Astrocyte (in vitro differentiated cells and primary cell): ENCODE measurements around the gene RNF223. TPM values are rescaled to one million over a fixed set of nuclear protein-coding genes. Genes with fewer than 3 reads are reported as not detected.

Source experiments
- DNase-seq: peaks from one replicate; pipeline ENCODE4 v3.0.0-alpha.2; 2010; ENCODE audit warnings: low read depth
- FAIRE-seq: peaks from 2 replicates; lab custom pipeline; 2011; peaks lifted over from hg19 to GRCh38; lab: Jason Lieb, UNC
- H2AFZ ChIP-seq: 2 replicates; pipeline ENCODE4 v1.6.0; 2012; ENCODE audit warnings: low read depth, low read length, inconsistent platforms
- H3K27ac ChIP-seq: 2 replicates; pipeline ENCODE4 v1.5.1; 2011; ENCODE audit warnings: low read depth, low read length, inconsistent platforms
- H3K27me3 ChIP-seq: 2 replicates; pipeline ENCODE4 v1.6.0; 2011; ENCODE audit warnings: low read length, inconsistent platforms; ENCODE audit not compliant: insufficient read depth
- H3K36me3 ChIP-seq: 2 replicates; pipeline ENCODE4 v1.5.1; 2011; ENCODE audit warnings: low read length, inconsistent platforms; ENCODE audit not compliant: insufficient read depth
- H3K4me1 ChIP-seq: 2 replicates; pipeline ENCODE4 v1.5.1; 2011; ENCODE audit warnings: low read length, inconsistent platforms; ENCODE audit not compliant: insufficient read depth
- H3K4me2 ChIP-seq: 2 replicates; pipeline ENCODE4 v1.6.0; 2012; ENCODE audit warnings: low read length, inconsistent platforms
- H3K4me3 ChIP-seq: 2 replicates; pipeline ENCODE4 v1.5.1; 2011; ENCODE audit warnings: low read depth, mild to moderate bottlenecking, low read length, inconsistent platforms; ENCODE audit not compliant: insufficient read depth
- H3K79me2 ChIP-seq: 2 replicates; pipeline ENCODE4 v1.6.0; 2012; ENCODE audit warnings: mild to moderate bottlenecking, low read length, inconsistent platforms; ENCODE audit not compliant: insufficient read depth
- H3K9ac ChIP-seq: 2 replicates; pipeline ENCODE4 v1.6.0; 2012; ENCODE audit warnings: mild to moderate bottlenecking, low read length, inconsistent platforms
- H3K9me3 ChIP-seq: 2 replicates; pipeline ENCODE4 v1.5.1; 2012; ENCODE audit warnings: low read depth, mild to moderate bottlenecking, low read length, inconsistent platforms; ENCODE audit not compliant: insufficient read depth
- H4K20me1 ChIP-seq: 2 replicates; pipeline ENCODE4 v1.6.0; 2012; ENCODE audit warnings: low read length, inconsistent platforms; ENCODE audit not compliant: insufficient read depth
- H3K27ac Mint-ChIP-seq: one replicate; pipeline ENCODE4 v1.8.0; 2021; ENCODE audit warnings: mild to moderate bottlenecking, mixed read lengths; ENCODE audit not compliant: unreplicated experiment
- H3K27me3 Mint-ChIP-seq: one replicate; pipeline ENCODE4 v1.8.0; 2021; ENCODE audit warnings: low read depth, mixed read lengths; ENCODE audit not compliant: unreplicated experiment
- H3K36me3 Mint-ChIP-seq: one replicate; pipeline ENCODE4 v1.8.0; 2021; ENCODE audit warnings: low read depth, mixed read lengths; ENCODE audit not compliant: unreplicated experiment
- H3K4me1 Mint-ChIP-seq: one replicate; pipeline ENCODE4 v1.8.0; 2021; ENCODE audit warnings: low read depth, mixed read lengths; ENCODE audit not compliant: unreplicated experiment
- H3K4me3 Mint-ChIP-seq: one replicate; pipeline ENCODE4 v1.8.0; 2021; ENCODE audit warnings: mild to moderate bottlenecking, moderate library complexity, mixed read lengths; ENCODE audit not compliant: unreplicated experiment
- H3K9me3 Mint-ChIP-seq: one replicate; pipeline ENCODE4 v1.8.0; 2021; ENCODE audit warnings: mild to moderate bottlenecking, mixed read lengths; ENCODE audit not compliant: unreplicated experiment
- EZH2 ChIP-seq: IDR thresholded peaks from 2 replicates; pipeline ENCODE4 v1.6.1; 2012; ENCODE audit warnings: mild to moderate bottlenecking, low read length, inconsistent platforms; ENCODE audit not compliant: insufficient read depth
- total RNA-seq: library from RNA; stranded (reverse); gene quantifications from 2 replicates; pipeline ENCODE4 v1.2.1, GENCODE V29; 2021
- TF ChIP-seq, protein P1 (sequence below): IDR thresholded peaks from 2 replicates; pipeline ENCODE4 v1.5.1; 2011; ENCODE audit warnings: low read depth, mild to moderate bottlenecking, inconsistent platforms, low read length, moderate library complexity; ENCODE audit not compliant: insufficient read depth

RNF223 gene
- total RNA-seq, 1 donor from 2014 or later = 0.18 TPM

- no peaks in the 10 kb centered on the region for H3K9me3 Mint-ChIP-seq
Observed at GRCh38 chr1:1069711-1070676, 4.1 kb downstream of the RNF223 start.

GRCh38 chr1:1069056-1069710, 4.9 kb downstream of the RNF223 start:
- TF ChIP-seq, protein P1, sequence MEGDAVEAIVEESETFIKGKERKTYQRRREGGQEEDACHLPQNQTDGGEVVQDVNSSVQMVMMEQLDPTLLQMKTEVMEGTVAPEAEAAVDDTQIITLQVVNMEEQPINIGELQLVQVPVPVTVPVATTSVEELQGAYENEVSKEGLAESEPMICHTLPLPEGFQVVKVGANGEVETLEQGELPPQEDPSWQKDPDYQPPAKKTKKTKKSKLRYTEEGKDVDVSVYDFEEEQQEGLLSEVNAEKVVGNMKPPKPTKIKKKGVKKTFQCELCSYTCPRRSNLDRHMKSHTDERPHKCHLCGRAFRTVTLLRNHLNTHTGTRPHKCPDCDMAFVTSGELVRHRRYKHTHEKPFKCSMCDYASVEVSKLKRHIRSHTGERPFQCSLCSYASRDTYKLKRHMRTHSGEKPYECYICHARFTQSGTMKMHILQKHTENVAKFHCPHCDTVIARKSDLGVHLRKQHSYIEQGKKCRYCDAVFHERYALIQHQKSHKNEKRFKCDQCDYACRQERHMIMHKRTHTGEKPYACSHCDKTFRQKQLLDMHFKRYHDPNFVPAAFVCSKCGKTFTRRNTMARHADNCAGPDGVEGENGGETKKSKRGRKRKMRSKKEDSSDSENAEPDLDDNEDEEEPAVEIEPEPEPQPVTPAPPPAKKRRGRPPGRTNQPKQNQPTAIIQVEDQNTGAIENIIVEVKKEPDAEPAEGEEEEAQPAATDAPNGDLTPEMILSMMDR = no peak
- no peak for TF ChIP-seq EZH2
- DNase-seq (no peak), FAIRE-seq (no peak)
- H3K4me2 ChIP-seq = peak overlapping the region; percentile 95
- H3K9ac ChIP-seq = peak overlapping the region; percentile 50
- H3K27ac ChIP-seq = no peak overlapping the region
- H3K79me2 ChIP-seq = no peaks in the 10 kb centered on the region
- no peaks in the 10 kb centered on the region for H3K9me3 ChIP-seq
- H3K36me3 ChIP-seq = no peaks in the 10 kb centered on the region
- H3K4me1 ChIP-seq = peaks cover 16% of the 10 kb centered on the region
- Mint-ChIP-seq H3K4me3 (no peak overlapping the region), H3K27me3 (no peaks in the 10 kb centered on the region), H3K9me3 (no peaks in the 10 kb centered on the region), H3K27ac (no peak overlapping the region), H3K4me1 (peaks cover 4% of the 10 kb centered on the region), H3K36me3 (no peaks in the 10 kb centered on the region)
- no peaks in the 10 kb centered on the region for H4K20me1 ChIP-seq
- peak overlapping the region; percentile 71 for H3K4me3 ChIP-seq
- H3K27me3 ChIP-seq = no peaks in the 10 kb centered on the region
- peak overlapping the region; percentile 99 for H2AFZ ChIP-seq

More at GRCh38 chr1:1069711-1070676, 4.1 kb downstream of the RNF223 start:
- peak overlapping the region; percentile 8 for H3K9ac ChIP-seq
- H3K4me3 ChIP-seq = no peak overlapping the region
- no peaks in the 10 kb centered on the region for H4K20me1 ChIP-seq
- H3K79me2 ChIP-seq = no peaks in the 10 kb centered on the region
- no peaks in the 10 kb centered on the region for H3K9me3 ChIP-seq
- no peak overlapping the region for H3K27ac Mint-ChIP-seq
- H2AFZ ChIP-seq = peak overlapping the region; percentile 99
- H3K4me2 ChIP-seq = peak overlapping the region; percentile 95
- peaks cover 2% of the 10 kb centered on the region for H3K36me3 Mint-ChIP-seq
- peaks cover 3% of the 10 kb centered on the region for H3K27me3 Mint-ChIP-seq
- no peak for FAIRE-seq
- no peaks in the 10 kb centered on the region for H3K27me3 ChIP-seq
- H3K4me1 ChIP-seq = peaks cover 12% of the 10 kb centered on the region
- no peak overlapping the region for H3K27ac ChIP-seq
- H3K36me3 ChIP-seq = no peaks in the 10 kb centered on the region
- TF ChIP-seq, protein P1 = no peak
- no peak for TF ChIP-seq EZH2
- peaks cover 4% of the 10 kb centered on the region for H3K4me1 Mint-ChIP-seq
- no peak for DNase-seq
- peak overlapping the region; percentile 34 for H3K4me3 Mint-ChIP-seq
